HUDEP-2 (cell line): ENCODE measurements around the gene PADI3.

Experiments used
- DNase-seq, 76 experiments: peaks; one replicate each; lab custom pipeline; 2025; ENCODE audit not compliant: unreplicated experiment in 76 of 76; lab: John Stamatoyannopoulos, UW

The PADI3 gene, protein sequence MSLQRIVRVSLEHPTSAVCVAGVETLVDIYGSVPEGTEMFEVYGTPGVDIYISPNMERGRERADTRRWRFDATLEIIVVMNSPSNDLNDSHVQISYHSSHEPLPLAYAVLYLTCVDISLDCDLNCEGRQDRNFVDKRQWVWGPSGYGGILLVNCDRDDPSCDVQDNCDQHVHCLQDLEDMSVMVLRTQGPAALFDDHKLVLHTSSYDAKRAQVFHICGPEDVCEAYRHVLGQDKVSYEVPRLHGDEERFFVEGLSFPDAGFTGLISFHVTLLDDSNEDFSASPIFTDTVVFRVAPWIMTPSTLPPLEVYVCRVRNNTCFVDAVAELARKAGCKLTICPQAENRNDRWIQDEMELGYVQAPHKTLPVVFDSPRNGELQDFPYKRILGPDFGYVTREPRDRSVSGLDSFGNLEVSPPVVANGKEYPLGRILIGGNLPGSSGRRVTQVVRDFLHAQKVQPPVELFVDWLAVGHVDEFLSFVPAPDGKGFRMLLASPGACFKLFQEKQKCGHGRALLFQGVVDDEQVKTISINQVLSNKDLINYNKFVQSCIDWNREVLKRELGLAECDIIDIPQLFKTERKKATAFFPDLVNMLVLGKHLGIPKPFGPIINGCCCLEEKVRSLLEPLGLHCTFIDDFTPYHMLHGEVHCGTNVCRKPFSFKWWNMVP

DNA sequence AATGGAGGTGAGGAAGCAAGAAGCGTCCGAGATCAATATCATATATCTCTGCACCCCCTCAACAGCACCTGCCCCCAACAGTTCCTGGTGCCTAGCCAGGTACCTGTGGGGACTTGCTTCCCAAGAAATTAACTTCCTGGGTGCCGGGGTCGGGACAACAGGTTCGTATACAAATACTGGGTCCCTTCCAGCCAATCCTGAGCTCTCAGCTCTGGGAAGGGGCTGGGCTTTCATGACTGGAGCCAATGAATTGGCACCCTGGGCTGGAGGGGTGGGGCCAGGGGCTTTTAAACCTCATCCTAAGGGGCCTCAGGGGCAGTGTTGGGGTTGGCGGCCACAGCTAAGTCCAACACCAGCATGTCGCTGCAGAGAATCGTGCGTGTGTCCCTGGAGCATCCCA lies at the start of gene PADI3:
PADI3 (plus strand) TSS at position 318 of the 400 bp plus-strand sequence; CDS start at position 358, 40 bp downstream.
- DNase-seq: no peak

DNA sequence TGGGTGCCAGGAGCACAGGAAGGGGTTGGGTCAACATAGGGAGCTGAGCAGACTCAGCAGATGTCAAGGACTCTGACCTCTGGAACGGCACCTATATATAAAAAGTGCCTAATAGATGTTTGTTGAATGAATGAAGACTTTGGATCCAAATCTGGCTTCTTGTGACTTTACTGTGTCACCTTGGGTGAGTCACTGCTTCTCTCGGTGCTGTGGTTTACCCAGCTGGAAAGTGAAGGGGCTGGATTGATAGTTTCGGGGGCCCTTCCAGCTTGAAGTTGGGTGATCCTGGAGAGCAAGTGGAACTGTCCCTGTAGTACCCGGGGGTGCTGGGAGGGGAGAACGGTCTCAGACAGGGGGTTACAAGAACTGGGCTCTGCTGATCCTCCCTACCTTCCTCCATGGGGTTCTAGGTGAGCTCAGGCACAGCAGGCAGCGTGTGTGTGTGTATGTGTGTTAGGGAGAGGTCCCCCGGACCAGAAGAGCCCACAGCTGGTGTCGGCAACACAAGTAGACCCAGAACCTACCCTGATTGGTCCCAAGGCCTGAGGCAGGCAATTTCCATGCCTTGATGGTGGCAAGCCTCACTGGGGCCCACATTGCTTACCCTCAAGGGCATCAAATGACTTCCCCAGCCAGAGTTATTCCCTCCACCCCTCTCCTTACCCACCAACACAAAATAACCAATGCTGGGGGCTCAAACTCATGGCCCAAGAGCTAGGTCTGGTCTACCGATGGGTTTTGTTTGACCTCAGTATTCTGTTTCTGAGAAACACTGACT lies 49.4 kb upstream of the PADI3 start:
- no peak for DNase-seq

DNA sequence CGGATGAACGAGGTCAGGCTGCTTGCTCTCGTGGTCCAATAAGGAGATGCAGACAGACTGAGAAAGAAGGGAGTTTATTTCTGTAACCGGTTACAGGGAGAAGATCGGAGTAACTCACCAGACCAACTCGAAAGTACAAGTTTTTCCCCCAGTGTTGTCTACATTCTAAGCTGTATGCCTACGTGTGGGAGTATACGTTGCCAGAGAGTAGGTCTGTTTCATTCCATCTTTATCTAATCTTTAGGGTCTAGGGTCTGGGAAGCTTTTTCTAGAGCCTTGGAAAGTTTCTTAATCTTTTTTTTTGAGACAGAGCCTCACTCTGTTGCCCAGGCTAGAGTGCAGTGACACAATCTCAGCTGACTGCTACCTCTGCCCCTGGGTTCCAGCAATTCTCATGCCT lies 48.7 kb upstream of the PADI3 start:
- DNase-seq: no peak

DNA sequence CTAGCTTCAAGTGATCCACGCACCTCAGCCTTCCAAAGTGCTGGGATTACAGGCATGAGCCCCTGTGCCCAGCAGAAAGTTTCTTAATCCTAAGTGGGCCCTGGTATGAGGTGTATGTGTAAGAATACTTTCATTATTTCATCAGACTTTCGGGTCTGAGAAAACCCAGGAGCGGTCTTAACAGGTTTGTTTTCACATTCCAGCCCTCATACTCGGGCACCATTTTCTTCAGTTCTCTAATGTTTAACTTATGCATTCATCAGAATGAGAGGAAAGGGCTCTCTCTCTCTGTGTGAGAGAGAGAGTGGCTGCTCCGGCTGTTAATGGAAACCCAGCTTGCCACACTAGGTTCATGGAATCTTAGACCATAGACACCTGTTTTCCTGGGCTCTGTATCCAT lies 48.1 kb upstream of the PADI3 start:
- no peak for DNase-seq

DNA sequence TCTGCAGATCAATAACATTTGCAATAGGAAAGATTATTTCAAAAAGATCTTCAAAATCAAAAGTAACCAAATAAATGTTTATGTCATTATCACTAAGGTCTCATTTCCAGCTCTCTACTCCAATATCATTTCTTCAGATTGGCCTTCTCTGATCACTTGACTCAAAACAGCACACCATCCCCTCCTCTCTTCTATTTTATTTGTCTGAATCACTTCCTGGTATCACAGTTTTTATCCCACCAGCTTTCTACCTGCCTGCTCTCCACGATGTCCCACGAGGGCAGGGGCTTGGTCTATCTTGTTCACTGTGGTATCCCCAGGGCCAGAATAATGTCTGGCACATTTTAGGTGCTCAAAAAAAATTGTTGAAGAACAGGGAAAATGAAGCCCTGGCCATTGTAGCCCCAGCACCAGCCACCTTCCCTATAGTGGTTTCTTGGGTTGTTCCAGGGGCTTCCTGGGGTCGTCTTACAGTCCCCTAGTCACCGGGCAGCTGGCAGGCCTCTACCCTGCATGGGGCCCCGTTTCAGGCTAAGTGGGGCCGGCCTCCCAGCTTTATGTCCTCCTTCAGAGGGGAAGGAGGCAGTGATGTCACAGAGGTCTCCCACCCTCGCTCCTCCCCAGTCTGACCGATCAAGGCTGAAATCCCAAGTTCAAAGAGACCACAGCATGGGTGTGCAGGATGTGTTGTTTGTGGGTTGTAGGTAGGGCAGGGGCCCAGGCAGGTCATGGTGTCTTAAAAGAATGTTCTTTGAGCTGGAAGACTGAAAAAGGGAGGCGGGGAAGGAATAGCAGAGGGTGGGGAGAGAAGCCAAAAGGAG lies 47.5 kb upstream of the PADI3 start:
- DNase-seq: no peak

DNA sequence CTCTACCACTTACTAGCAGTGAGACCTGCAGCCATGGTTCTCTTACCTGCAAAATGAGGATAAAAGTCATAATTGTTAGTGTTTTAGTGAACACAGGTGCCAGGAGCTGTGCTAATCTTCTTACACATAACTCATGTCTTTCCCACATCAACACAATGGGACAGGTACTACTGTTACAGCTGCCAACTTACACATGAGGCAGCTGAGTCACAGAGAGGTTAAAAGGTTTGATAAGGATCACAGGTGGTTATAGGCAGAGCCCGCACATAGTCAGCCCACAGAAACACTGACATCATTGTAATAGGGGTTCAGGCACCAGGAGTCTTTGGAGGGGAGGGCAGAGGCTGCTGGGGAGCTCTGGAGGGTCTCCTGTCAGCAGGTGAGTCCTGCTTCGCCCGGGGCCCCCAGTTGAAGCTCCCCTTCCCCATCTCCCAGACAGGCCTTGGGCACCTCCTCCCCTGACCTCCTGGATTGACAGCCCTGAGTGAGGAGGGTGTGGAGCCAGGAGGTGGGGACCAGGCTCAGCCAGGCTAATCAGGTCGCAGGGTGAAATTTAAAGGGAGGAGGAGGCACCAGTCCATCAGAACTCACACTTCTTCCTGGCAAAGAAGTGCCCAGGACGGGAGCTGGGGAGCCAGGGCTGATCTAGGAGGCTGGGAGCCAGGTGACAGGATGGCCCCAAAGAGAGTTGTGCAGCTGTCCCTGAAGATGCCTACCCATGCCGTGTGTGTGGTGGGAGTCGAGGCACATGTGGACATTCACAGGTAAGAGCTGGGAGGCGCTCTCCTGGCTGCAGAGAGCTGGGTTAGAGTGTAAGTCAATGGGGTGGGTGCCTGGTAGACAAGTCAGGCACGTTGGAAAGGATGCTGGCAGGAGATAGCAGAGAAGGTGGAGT lies 44.1 kb upstream of the PADI3 start, which contains the start of gene PADI1:
PADI1 (plus strand) TSS at position 583 of the 895 bp plus-strand sequence; CDS start at position 673, 90 bp downstream.
- no peak for DNase-seq

DNA sequence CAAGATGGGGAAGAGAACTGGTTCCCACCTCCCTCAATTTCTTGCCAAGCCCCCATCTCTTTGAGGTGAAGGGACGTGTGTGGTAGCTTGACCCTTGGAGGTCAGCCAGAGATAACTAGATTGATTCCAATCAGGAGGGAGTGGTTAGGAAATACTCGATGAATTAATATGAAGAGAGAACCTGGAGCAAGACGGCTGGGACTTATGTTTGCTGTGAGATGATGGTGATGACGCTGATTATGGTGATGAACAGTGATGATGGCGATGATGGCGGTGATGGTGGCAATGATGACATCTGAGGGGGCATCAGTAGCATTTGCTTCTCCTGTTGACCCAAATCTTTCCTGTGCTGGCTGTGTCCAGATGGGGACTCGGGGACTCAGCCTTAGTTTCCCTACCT lies 43.2 kb upstream of the PADI3 start:
- DNase-seq: no peak

DNA sequence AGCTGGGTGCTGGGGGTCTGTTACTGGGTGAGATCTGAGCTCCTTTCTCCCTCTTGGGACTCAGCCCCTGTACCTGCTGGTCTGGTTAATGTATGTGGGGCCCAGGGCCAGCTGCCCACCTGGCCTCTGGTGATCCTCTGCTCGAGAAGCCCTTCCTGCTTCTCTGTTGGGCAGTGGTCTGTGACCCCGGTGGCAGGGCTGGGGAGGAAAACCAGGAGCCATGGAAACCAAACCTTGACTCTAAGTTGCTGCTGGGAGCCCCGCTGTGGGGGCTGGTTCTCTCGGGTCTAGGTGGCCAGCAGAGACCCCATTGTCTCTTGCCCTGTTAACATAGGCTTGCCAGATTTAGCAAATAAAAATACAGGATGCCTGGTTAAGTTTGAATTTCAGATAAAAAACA lies 42.7 kb upstream of the PADI3 start:
- no peak for DNase-seq

DNA sequence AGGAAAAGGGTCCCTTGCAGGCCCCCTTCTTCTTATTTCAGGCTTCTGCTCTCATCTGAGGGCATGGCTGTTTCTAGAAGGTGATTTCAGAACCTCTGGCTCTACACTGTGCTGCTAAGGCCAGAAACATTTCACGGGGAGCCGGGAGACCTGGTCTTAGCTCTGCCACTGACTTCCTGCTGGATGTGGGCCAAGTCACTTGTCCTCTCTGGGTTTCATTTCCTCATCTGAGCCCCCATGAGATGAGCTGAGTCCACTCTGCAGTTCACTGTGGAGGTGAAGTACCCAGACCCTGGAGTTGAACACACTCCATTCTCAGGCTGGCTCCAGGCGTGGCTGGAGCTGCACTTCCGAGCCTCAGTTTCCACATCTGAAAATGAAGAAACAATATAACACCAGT lies 41.9 kb upstream of the PADI3 start:
- DNase-seq: no peak

DNA sequence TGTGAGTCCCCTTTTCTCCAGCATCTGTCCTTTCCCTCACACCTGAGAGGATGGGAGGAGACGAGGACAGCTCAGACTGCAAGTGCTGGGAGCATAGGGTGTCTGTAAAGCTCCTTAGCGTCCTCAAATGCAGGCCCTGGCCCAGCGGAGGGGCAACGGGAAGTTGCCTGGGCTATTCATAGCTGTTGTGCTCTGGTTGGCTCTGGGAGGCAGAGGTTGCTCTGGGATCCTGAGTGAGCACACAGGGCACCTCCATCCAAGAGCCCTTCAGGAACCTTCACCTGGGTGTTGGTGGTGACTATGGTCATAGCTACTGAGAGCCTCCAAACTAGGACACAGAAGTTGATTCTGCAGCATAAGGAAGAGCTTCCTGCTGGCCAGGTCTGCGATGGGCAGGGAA lies 41.4 kb upstream of the PADI3 start:
- DNase-seq: no peak

DNA sequence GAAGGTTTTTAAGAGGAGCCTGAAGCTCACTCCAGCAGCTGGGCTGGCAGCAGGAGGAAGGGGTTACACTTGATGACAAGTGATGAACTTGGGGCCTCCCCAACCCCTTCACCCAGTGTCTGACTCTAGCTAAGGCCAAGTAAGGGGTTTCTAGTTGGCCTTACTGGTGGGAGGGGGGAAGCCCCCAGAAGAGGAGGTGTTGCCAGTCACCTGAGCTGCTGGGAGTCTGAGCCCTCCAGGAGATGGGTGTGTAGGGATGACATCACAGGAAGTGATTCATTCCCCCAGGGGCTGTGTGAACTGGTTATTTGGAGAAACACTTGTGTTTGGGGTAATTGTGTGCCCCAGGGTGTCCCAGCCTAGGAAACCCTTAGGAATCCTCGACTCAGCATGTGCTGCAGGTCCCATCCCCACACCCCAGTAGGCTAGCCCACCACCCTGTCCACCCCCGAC lies 40.9 kb upstream of the PADI3 start:
- no peak for DNase-seq

DNA sequence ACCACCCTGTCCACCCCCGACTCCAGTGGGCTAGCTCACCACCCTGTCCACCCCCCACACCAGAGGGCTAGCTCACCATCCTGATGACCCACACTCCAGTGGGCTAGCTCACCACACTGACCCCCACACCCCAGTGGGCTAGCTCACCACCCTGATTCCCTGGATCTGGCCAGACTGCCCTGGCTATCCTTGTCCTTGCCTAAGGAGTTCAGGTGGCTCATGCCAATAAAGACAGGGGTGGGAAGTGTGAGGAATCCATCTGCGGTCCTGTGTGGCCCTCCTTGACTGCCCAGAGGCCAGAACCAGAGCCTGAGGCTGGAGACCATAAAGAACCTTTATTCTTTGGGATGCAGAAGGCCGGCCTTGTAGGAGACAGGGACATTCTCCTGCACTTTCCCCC lies 40.4 kb upstream of the PADI3 start:
- no peak for DNase-seq

DNA sequence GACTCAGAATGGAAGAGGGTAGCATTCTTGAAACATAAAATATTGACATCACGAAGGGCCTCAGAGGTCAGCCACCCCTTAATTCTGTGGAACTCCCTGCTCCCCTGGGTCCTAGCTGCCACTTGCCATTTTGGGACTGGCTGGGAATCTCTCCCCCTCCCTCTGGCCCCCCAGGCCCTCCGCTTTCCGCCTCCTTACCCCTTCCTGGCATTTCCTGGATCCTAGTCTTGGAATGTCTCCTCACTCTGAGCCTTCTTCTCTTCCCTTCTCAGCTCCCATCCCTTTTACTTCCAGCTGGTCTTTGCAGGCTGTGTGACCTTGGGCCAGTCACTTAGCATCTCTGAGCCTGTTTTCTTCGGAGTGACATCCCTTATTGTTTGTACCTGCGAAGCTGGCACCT lies 39.5 kb upstream of the PADI3 start:
- no peak for DNase-seq

DNA sequence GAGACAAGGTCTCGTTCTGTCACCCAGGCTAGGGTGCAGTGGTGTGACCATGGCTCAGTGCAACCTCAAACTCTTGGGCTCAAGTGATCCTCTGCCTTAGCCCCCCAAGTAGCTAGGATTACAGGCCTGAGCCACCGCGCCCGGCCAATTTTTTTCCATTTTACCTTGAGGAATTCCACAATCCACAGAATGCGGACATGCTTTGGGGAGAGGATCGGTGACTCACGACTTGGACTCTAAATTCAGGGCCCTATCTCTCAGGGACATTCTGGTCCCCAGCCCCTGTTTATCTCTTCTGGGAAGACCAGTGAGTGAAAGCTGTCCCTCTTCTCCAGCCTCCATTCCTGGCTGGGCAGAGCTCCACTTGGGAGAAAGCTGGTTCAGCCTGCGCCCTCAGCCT lies 38.7 kb upstream of the PADI3 start:
- no peak for DNase-seq

DNA sequence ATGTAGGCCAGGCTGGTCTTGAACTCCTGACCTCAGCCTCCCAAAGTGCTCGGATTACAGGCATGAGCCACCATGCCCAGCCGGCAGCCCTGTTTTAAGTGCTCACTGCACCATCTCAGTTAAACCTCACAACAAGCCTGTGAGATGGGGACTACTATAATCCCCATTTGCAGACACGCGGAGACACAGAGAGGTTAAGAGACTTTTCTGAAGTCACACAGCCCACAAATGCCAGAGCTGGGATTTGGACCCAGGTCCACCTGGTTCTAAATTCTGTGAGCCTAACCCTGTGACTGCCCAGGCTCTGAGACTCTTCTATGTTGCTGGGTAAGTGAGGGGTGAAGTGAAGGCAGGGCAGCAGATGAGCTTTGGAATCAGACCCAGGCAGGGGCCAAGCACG lies 37.5 kb upstream of the PADI3 start:
- DNase-seq: no peak

DNA sequence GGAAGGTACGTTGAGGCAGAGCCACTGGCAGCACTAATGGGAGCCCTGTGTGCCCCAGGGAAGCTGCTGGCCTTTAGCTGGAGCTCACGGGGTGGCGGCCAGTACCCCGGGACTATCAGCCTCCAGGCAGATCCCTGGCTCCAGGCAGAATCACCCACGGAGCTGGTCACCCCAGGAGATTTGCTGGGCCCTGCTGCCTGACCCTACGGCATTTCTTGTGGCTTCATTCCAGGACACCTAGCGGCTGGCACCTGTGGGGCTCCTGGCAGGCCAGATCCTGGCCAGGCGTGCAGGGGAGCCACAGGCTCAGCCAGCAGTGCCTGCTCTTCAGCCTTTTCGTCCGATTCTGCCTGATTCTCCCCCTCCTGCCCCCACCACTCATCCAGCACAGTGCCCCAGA lies 36.9 kb upstream of the PADI3 start:
- DNase-seq: no peak

DNA sequence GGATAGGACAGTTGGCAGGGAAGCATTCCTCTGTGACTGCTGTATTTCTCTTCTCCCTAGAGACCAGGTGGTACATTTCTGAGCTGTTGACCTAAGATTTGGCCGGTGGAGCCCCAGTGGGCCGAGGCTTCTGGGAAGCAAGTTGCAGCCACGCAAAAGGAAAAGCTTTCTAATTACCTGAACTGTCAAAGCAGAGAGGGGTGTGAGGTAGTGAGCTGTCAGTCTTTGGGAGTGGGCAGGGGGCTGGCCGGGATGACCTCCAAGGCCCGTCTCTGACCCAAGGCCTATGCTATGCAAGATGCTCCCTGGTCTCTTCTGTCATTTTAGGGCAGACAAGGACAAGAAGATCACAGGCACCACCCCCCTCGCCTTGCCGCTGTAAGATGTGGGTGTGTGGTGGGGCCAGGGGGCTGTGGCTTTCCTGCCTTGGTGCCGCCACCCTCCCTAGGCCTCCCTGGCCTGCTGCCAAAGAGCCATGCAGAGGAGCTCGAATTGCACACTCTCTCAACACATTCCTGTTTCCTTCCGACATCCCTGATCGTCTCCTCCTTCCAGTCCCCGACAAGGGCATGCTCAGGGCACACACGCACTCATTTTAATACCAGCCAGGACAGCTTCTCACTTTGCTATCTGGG lies 36.3 kb upstream of the PADI3 start:
- DNase-seq: peak in 2 of 76 experiments; percentile 1 to 3

DNA sequence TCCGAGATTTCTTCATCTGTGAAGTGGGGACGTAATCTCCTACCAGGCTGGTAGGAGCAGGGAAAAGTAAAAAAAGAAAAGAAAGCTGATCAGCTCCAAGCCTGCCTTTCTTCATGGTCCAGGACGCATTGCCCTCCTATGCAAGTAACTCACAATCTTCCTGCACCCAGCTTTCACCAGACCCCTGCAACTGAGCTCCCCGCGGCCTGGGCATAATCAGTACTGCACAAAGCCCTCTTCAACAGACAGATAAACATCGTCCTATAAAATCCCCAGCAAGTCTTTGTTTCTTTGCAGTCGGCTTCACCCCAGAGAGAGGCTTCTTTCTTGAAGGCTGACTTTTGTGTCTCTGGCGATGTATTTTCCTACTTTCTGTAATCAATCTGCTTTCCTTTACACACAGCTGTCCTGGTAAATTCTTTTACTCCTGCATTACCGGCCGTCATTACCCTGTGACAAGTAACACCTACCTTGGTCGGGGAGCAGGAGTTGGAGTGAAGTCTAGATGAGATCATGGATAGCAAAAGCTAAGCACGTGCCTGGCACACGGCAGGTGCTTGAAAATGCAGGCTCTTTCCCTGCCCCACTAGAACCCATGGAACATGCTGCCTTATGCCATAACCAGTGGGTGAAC lies 35.6 kb upstream of the PADI3 start:
- no peak for DNase-seq

DNA sequence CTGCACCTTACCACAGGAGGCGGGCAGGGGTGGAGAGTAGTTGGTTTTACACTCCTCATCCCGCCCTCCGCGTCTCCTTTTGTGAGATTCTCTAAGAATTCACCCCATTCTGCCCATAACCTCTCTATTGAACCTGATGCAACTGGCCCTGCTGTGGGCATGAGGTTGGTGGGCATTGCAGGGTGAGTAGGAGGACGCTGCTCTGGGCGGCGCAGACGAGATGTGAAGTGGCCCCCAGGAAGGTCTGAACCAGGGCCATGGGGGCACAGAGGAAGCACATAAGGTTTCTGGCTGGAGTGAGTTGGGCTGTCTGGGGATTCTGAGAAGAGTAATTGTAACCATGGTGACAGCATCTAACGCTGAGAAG lies 35.1 kb upstream of the PADI3 start:
- DNase-seq: no peak
